Hepatocyte (in vitro differentiated cells): Measurements from ENCODE around the gene FAM3D.

ENCODE experiments used
- CTCF ChIP-seq: fragments of 200-600 bp; sonication (generic); IDR thresholded peaks from 2 replicates; pipeline ENCODE4 v1.5.1; 2016; ENCODE audit warnings: antibody characterized with exemption, mild to moderate bottlenecking; ENCODE audit not compliant: poor library complexity
- EZH2 ChIP-seq: fragments of 200-600 bp; sonication (generic); IDR thresholded peaks from 2 replicates; pipeline ENCODE4 v1.6.1; 2016; ENCODE audit warnings: antibody characterized with exemption, mild to moderate bottlenecking, borderline replicate concordance
- EZH2phosphoT487 ChIP-seq: fragments of 200-600 bp; sonication (generic); IDR thresholded peaks from one replicate; pipeline ENCODE4 v1.6.1; 2018; ENCODE audit warnings: antibody characterized with exemption, mild to moderate bottlenecking, low read depth, moderate library complexity; ENCODE audit not compliant: unreplicated experiment, severe bottlenecking

GRCh38 chr3:58681863-58682262 lies 15.3 kb upstream of the FAM3D start:
- TF ChIP-seq CTCF (no peak), EZH2 (no peak), EZH2phosphoT487 (no peak)
